ENCODE measurements around the gene MRPL17.
A peak's percentile ranks its signal among the peaks of the same experiment; 100 is the strongest.

Gene MRPL17

DNA sequence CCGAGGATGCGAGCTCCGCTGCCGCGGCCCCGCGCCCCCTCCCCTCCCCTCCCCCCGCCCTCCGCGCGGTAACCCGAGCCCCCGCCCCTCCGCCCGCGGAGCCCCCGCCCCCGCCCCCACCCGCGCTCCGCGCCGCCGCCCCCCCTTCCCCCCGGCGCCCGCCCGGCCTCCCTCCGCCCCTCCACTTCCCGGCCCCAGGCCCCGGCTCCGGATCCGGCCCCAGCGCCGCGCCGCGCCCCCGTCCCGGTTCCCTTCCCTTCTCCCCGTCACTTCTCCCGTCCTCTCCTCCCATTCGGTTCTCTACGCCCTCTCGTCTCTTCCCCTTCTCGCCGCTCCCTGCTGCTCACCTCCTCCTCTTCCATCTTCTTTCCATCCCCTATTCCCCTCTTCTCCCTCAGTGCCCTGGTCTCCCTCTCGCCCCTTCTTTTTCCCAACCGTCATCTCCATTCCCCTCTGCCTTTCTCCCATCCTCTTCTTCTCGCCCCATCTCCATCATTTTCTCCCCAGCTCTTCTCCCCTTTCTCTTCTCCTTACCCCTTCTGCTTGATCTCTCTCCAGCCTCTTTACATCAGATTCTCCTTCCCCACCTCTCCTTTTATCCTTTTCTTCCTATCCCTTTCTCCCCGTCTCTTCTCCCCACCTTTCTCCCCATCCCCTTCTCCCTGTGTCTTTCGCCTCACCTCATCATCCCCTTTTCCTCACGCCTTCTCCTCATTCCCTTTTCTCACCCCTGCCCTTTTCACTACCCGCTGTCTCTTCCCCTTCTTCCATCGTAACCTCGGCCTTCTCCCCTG lies 27.2 kb downstream of the MRPL17 start, which contains the start of gene DCHS1:
Gene DCHS1 (minus strand): TSS at position 20 of the 794 bp plus-strand sequence. CDS start 14,196 bp downstream, outside the sequence.
- H3K4me3 ChIP-seq (ENCODE audit: low read depth, low read length), result peak within 1 kb of the TSS; percentile 44
- DNase-seq (ENCODE audit: low read depth), result no peak

GRCh38 chr11:6655020-6655789 lies 27.9 kb downstream of the MRPL17 start:
- H3K4me3 ChIP-seq (ENCODE audit: low read depth, low read length), result peak overlapping the region; percentile 39
- DNase-seq (ENCODE audit: low read depth), result no peak

- no peak for DNase-seq (ENCODE audit: low read depth)
Measured at GRCh38 chr11:6654281-6655019, 28.7 kb downstream of the MRPL17 start.

DNA sequence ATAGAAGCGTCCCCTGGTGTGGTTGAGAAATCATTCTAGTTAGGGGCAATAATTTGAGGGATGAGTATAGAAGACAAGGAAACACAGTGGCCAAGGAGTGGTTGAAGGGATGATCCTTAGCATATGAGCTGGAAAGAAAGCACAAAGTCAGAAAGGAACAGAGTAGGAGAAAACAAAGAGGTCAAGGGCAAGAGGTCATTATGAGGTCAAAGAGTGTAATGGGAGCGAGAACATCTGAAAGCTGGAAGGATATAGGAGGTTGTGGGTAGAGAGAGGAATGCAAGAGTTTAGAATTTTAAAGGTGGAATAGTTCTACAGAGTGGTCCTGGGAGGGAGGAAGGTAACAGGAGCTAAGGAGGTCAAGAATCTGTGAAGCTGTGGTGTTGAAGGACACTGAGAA lies 29.5 kb downstream of the MRPL17 start:
- H3K4me3 ChIP-seq (ENCODE audit: low read depth, low read length), result no peak overlapping the region
- DNase-seq (ENCODE audit: low read depth), result no peak

More at GRCh38 chr11:6654281-6655019, 28.7 kb downstream of the MRPL17 start:
- peak overlapping the region; percentile 39 for H3K4me3 ChIP-seq (ENCODE audit: low read depth, low read length)

DNA sequence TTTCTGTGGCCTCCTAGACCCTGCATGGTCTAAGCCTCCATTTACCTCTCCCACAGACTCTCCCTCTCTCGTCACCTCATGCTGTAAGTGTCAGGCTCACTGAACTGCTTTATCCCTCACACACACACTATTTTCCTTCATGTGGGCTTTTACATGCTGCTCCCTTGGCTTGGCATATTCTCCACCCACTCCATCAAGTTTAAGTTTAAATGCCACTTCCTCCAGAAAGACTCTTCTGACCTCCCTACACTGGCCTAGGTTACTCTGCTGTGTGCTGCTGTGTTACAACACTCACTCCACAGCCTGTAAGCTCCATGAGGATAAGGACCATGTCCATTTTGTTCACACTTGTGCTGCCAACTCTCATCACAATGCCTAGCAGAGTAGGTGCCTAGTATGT lies 30.0 kb downstream of the MRPL17 start:
- no peak overlapping the region for H3K4me3 ChIP-seq (ENCODE audit: low read depth, low read length)
- no peak for DNase-seq (ENCODE audit: low read depth)

GRCh38 chr11:6652182-6652581 lies 31.0 kb downstream of the MRPL17 start:
- no peak overlapping the region for H3K4me3 ChIP-seq (ENCODE audit: low read depth, low read length)
- DNase-seq (ENCODE audit: low read depth), result no peak

DNA sequence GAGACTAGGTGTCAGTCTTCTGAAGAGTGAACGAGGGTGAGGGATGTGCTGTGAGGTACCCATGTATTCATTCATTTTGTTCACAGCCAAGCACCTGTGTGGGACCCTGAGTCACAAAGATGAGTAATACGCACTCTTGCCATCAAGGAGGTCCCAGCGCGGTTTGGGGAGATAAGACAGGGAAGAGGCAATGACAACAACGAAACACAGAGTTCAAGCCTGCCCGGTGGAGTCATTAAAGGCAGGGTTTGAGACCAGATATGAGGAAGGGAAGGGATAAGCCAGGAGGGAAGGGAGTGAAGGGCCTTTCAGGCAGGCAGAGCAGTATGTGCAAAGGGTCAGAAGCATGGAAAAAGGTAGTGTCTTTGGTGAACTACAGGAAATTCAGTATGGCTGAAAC lies 32.2 kb downstream of the MRPL17 start:
- DNase-seq (ENCODE audit: low read depth), result no peak

GRCh38 chr11:6650104-6650503 lies 33.0 kb downstream of the MRPL17 start:
- DNase-seq (ENCODE audit: low read depth), result no peak
- no peak overlapping the region for H3K4me3 ChIP-seq (ENCODE audit: low read depth, low read length)

More for the DNA sequence above, 32.2 kb downstream of the MRPL17 start:
- no peak overlapping the region for H3K4me3 ChIP-seq (ENCODE audit: low read depth, low read length)

- H3K4me3 ChIP-seq (ENCODE audit: low read depth, low read length), result no peak overlapping the region
- no peak for DNase-seq (ENCODE audit: low read depth)
Measured at GRCh38 chr11:6648501-6648900, 34.6 kb downstream of the MRPL17 start.

- H3K4me3 ChIP-seq (ENCODE audit: low read depth, low read length), result no peak overlapping the region
- no peak for DNase-seq (ENCODE audit: low read depth)
Measured at GRCh38 chr11:6647836-6648235, 35.3 kb downstream of the MRPL17 start.

- H3K4me3 ChIP-seq (ENCODE audit: low read depth, low read length), result no peak overlapping the region
Measured at GRCh38 chr11:6646918-6647679, 36.0 kb downstream of the MRPL17 start.

GRCh38 chr11:6646576-6646917 lies 36.6 kb downstream of the MRPL17 start:
- no peak for DNase-seq (ENCODE audit: low read depth)
- H3K4me3 ChIP-seq (ENCODE audit: low read depth, low read length), result no peak overlapping the region

More at GRCh38 chr11:6646918-6647679, 36.0 kb downstream of the MRPL17 start:
- no peak for DNase-seq (ENCODE audit: low read depth)

DNA sequence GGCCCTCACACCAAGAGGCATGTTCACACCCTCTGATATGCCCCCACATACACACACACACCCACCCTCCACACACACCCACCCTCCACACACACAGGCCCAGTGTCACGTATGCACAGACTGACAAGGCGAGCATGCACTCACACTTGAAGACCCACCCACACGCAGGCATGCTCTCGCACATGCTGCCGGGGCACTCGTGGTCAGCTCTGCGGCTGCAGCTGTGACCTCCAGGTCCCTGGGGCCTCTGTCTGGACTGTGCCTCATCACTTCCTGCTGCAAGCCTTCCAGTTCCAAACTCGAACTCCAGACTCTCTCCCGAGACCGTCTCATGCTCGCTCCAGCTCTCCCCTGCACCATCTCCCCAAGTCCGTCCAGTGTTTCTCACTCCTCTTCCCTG lies 37.1 kb downstream of the MRPL17 start:
- H3K4me3 ChIP-seq (ENCODE audit: low read depth, low read length), result no peak overlapping the region
- peak; percentile 81 for DNase-seq (ENCODE audit: low read depth)

DNA sequence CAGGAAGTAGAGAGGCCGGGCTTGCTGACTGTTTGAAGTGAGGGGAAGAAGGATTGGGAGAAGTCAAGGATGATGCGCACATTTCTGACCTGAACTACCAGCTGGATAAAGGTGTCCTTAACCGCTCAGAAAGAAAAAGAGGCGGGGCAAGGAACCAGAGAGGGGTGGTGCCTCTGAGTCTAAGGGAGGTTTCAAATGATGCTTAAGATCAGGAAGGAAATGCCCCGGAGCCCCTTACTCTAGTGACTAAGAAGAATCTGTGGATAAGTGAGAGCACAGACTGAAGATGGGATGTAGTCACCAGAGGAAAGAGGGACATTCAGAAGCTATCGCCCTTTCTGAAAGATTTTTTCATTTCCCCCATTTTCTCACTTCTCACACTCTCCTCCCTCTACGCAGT lies 40.2 kb downstream of the MRPL17 start:
- no peak for DNase-seq (ENCODE audit: low read depth)

DNA sequence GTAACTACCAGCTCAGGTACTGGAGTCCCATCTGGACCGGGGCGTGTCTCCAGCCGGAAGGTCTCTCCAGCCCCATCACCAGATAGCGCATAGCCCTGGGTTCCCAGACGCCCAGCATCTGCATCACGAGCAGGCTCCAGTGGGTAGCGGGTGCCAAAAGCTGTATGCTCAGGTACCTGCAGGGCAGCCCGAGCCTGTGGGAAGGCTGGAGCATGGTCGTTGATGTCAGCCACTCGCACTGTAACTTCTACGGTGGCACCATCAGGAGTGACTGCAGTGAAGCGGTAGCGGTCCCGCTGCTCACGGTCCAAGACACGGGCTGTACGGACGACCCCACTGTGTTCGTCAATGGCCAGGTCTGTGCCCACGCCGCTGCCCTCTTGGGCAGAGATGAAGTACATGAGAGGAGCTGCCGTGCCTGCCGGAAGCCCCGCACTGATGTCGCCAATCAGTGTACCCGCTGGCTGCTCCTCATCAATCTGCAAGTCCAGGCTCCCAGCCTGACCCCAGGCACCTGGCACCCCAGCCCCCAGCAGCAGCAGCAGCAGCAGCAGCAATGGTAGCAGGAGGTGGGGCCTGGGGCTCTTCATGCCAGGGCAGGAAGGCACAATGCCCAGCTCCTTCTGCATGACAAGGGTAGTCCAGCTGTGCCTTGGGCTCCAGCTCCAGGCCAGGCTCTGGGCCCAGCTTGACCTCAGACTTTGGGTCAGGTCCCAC lies 42.0 kb downstream of the MRPL17 start:
- DNase-seq (ENCODE audit: low read depth), result no peak
- no peak overlapping the region for H3K4me3 ChIP-seq (ENCODE audit: low read depth, low read length)

More for the DNA sequence above, 40.2 kb downstream of the MRPL17 start:
- no peak overlapping the region for H3K4me3 ChIP-seq (ENCODE audit: low read depth, low read length)

DNA sequence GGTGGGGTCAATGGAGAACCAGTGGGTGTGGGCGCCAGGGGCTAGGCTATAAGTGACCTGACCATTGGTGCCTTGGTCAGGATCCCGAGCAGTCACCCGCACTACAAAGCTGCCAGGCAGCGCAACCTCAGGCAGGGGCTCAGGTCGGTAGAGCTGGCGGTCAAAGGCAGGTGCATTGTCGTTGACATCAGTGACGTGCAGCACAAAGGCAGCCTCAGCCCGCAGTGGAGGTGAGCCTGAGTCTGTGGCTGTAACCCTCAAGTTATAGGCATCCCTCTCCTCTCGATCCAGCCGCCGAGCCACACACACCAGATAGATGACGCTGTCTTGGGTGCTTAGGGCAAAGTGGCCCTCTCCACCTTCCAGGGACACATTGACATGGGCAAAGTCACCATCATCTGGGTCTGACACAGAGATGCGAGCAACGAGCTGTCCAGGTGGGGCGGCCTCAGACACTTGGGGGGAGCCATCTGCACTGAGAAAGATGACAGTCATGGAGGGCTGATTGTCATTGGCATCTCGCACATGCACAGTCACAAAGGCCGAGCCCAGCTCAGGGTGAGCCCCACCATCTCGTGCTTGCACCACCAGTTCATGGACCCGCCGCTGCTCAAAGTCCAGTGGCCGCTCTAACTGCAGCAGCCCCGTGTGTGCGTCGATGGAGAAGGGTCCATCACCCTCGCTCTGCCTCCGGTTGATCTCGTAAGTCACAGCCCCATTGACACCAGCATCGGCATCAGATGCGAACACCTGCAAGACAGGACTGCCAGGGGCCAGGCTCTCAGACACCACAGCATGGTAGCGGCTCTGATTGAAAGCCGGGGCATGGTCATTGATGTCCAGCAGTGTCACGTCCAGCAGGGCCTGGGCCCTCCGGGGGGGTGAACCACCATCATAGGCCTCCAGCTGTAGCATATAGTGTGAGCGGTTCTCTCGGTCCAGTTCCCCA lies 42.8 kb downstream of the MRPL17 start:
- DNase-seq (ENCODE audit: low read depth), result no peak
- no peak overlapping the region for H3K4me3 ChIP-seq (ENCODE audit: low read depth, low read length)

- H3K4me3 ChIP-seq (ENCODE audit: low read depth, low read length), result no peak overlapping the region
- DNase-seq (ENCODE audit: low read depth), result no peak
Measured at GRCh38 chr11:6638429-6638828, 44.7 kb downstream of the MRPL17 start.

GRCh38 chr11:6637871-6638270 lies 45.3 kb downstream of the MRPL17 start:
- no peak overlapping the region for H3K4me3 ChIP-seq (ENCODE audit: low read depth, low read length)
- DNase-seq (ENCODE audit: low read depth), result no peak
